ENCODE measurements around the gene JOSD1.

The JOSD1 gene

GRCh38 chr22:38694940-38695339 is 5.8 kb downstream of the JOSD1 start:
- H3K27ac ChIP-seq (ENCODE audit: insufficient read depth in 1 of 2, low read depth in 1 of 2, low read length in 2 of 2, poor library complexity in 1 of 2, severe bottlenecking in 2 of 2) = no peak overlapping the region
- peaks cover 0 to 25% (median 5%) of the 10 kb centered on the region in 4 experiments for H3K36me3 ChIP-seq (ENCODE audit: control insufficient read depth in 4 of 4, insufficient read depth in 4 of 4, low read length in 3 of 4)
- no peak for DNase-seq
- H3K4me3 ChIP-seq (ENCODE audit: control insufficient read depth in 1 of 7, extremely low read depth in 1 of 7, insufficient read depth in 4 of 7, low read depth in 2 of 7, low read length in 6 of 7) = no peak overlapping the region
- no peaks in the 10 kb centered on the region for H3K9me3 ChIP-seq (ENCODE audit: control extremely low read depth in 1 of 5, control insufficient read depth in 4 of 5, insufficient read depth in 2 of 5, low read depth in 1 of 5, low read length in 4 of 5)
- WGBS (ENCODE audit: insufficient coverage) = no CpG with 5 or more reads among the region's 3 CpGs
- ChIA-PET POLR2A (interaction anchor here (0.7 kb wide), 1 partner anchor 159 kb away, joined by 3 read pairs; no protein-coding TSS in a partner anchor), CTCF (interaction anchor here (0.9 kb wide), 1 partner anchor 11 kb away, joined by 3 read pairs; no protein-coding TSS in a partner anchor)
- H3K4me1 ChIP-seq (ENCODE audit: control extremely low read depth in 1 of 4, control insufficient read depth in 4 of 4, insufficient read depth in 4 of 4, low read length in 3 of 4) = peaks cover 10 to 41% (median 34%) of the 10 kb centered on the region in 4 experiments
- H3K27me3 ChIP-seq (replicated peaks in 2 of 5; ENCODE audit: control insufficient read depth in 4 of 5, insufficient read depth in 5 of 5, low read length in 4 of 5) = no peaks in the 10 kb centered on the region

DNA sequence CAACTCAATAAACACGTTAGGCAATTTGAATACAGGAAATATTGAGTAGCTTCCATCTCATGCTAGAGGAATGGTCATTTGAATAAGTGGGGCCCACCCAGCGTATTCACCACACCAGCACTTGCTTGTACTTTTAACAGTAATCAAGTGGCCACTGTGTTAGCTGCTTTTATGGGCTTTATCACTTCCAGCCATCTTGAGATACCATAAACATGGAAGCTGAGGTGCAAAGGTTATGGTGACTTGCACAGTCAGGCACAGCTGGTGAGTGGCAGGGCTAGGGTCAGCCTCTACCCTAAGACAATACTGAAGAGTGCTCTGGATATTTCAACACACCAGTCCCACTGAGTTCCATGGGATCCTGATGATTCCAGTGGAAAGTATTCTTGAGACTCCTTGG is 6.7 kb downstream of the JOSD1 start:
- CTCF ChIA-PET = interaction anchor here (1.6 kb wide), 1 partner anchor 12 kb away, joined by 5 read pairs; the partner anchor contains the start of gene TOMM22
- no peak for DNase-seq
- H3K36me3 ChIP-seq (ENCODE audit: control insufficient read depth in 4 of 4, insufficient read depth in 4 of 4, low read length in 3 of 4) = peaks cover 0 to 33% (median 8%) of the 10 kb centered on the region in 4 experiments
- H3K27ac ChIP-seq (ENCODE audit: insufficient read depth in 1 of 2, low read depth in 1 of 2, low read length in 2 of 2, poor library complexity in 1 of 2, severe bottlenecking in 2 of 2) = no peak overlapping the region
- no peaks in the 10 kb centered on the region for H3K27me3 ChIP-seq (replicated peaks in 2 of 5; ENCODE audit: control insufficient read depth in 4 of 5, insufficient read depth in 5 of 5, low read length in 4 of 5)
- WGBS (ENCODE audit: insufficient coverage) = 90% methylated on average over 2 of the region's 2 CpGs
- H3K9me3 ChIP-seq (ENCODE audit: control extremely low read depth in 1 of 5, control insufficient read depth in 4 of 5, insufficient read depth in 2 of 5, low read depth in 1 of 5, low read length in 4 of 5) = no peaks in the 10 kb centered on the region
- POLR2A ChIA-PET = interaction anchor here (1.1 kb wide), 1 partner anchor 12 kb away, joined by 3 read pairs; the partner anchor contains the start of gene TOMM22
- no peak overlapping the region for H3K4me3 ChIP-seq (ENCODE audit: control insufficient read depth in 1 of 7, extremely low read depth in 1 of 7, insufficient read depth in 4 of 7, low read depth in 2 of 7, low read length in 6 of 7)
- peaks cover under 1 to 32% (median 25%) of the 10 kb centered on the region in 4 experiments for H3K4me1 ChIP-seq (ENCODE audit: control extremely low read depth in 1 of 4, control insufficient read depth in 4 of 4, insufficient read depth in 4 of 4, low read length in 3 of 4)

DNA sequence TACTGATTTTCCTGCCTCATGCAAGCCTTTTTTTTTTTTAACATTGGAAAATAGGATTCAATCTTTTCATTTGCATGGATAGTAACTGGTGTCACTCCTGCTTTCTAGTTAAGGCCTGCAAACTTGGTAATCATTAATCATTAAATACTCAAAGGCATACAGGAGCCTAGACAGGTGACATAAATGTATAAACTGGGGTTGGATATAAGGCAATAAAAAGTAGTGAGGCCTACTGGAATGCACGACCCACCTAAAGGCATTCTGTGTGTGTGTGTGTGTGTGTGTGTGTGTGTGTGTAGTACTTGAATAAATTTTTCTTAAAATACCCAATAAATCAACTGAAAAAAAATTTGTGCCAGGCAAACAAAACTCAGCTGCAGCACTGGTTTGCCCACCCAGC is 11.1 kb downstream of the JOSD1 start:
- H3K36me3 ChIP-seq (ENCODE audit: control insufficient read depth in 4 of 4, insufficient read depth in 4 of 4, low read length in 3 of 4) = peaks cover 4 to 72% (median 40%) of the 10 kb centered on the region in 4 experiments
- no peak for DNase-seq
- H3K4me3 ChIP-seq (ENCODE audit: control insufficient read depth in 1 of 7, extremely low read depth in 1 of 7, insufficient read depth in 4 of 7, low read depth in 2 of 7, low read length in 6 of 7) = no peak overlapping the region
- no peak overlapping the region for H3K27ac ChIP-seq (ENCODE audit: insufficient read depth in 1 of 2, low read depth in 1 of 2, low read length in 2 of 2, poor library complexity in 1 of 2, severe bottlenecking in 2 of 2)
- H3K4me1 ChIP-seq (ENCODE audit: control extremely low read depth in 1 of 4, control insufficient read depth in 4 of 4, insufficient read depth in 4 of 4, low read length in 3 of 4) = no peaks in the 10 kb centered on the region
- WGBS (ENCODE audit: insufficient coverage) = no CpG with 5 or more reads among the region's 1 CpG
- H3K9me3 ChIP-seq (ENCODE audit: control extremely low read depth in 1 of 5, control insufficient read depth in 4 of 5, insufficient read depth in 2 of 5, low read depth in 1 of 5, low read length in 4 of 5) = no peaks in the 10 kb centered on the region
- POLR2A ChIA-PET = interaction anchor here (0.7 to 1.0 kb wide), 2 partner anchors 9 to 656 kb away, joined by 3 to 4 read pairs; no protein-coding TSS in a partner anchor
- no peaks in the 10 kb centered on the region for H3K27me3 ChIP-seq (replicated peaks in 2 of 5; ENCODE audit: control insufficient read depth in 4 of 5, insufficient read depth in 5 of 5, low read length in 4 of 5)
- CTCF ChIA-PET = interaction anchor here (1.0 kb wide), 1 partner anchor 10 kb away, joined by 5 read pairs; no protein-coding TSS in a partner anchor

DNA sequence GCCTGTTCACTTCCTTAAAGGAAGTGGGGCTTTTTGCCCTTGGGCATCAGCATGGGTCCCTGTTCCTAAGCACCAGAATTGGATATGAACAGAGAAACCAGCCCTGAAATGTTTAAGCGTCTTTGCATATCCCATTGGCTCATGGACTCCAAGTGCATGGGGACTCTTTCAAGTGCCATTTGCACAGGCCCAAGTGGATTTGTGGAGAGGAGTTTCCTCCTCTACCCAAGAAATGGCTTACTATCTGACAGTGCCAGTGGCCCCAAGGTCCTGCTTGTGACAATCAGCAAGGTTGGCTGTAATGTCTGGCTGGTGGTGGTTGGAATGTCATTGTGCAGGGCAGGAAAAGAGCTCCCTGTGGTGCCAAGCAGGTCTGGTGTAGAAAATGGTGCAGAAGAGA is 15.0 kb downstream of the JOSD1 start:
- peaks cover 5 to 65% (median 51%) of the 10 kb centered on the region in 4 experiments for H3K36me3 ChIP-seq (ENCODE audit: control insufficient read depth in 4 of 4, insufficient read depth in 4 of 4, low read length in 3 of 4)
- WGBS (ENCODE audit: insufficient coverage) = 100% methylated on average over 1 of the region's 1 CpG
- no peak for DNase-seq

DNA sequence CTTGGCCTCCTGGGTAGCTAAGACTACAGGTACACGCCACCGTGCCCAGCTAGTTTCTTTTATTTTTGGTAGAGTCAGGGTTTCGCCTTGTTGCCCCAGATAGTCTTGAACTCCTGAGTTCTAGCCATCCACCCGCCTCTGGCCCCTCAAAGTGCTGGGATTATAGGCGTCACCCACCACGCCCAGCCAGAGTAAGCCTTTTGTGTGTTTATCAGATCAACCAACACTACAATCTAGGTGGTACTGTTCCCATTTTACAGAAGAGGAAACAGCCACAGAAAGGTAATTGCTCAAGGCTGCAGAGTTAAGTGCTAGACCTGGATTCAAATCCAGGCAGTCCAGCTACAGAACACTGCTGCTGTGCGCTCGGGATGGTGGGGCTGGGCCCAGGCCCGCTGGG is 15.8 kb downstream of the JOSD1 start:
- peaks cover 5 to 62% (median 51%) of the 10 kb centered on the region in 4 experiments for H3K36me3 ChIP-seq (ENCODE audit: control insufficient read depth in 4 of 4, insufficient read depth in 4 of 4, low read length in 3 of 4)
- no peak for DNase-seq
- CTCF ChIA-PET = interaction anchor here (4.1 kb wide), 1 partner anchor 14 kb away, joined by 40 read pairs; no protein-coding TSS in a partner anchor
- H3K27ac ChIP-seq (ENCODE audit: insufficient read depth in 1 of 2, low read depth in 1 of 2, low read length in 2 of 2, poor library complexity in 1 of 2, severe bottlenecking in 2 of 2) = no peak overlapping the region
- peaks cover 6 to 13% (median 10%) of the 10 kb centered on the region in 4 experiments for H3K4me1 ChIP-seq (ENCODE audit: control extremely low read depth in 1 of 4, control insufficient read depth in 4 of 4, insufficient read depth in 4 of 4, low read length in 3 of 4)
- no peaks in the 10 kb centered on the region for H3K9me3 ChIP-seq (ENCODE audit: control extremely low read depth in 1 of 5, control insufficient read depth in 4 of 5, insufficient read depth in 2 of 5, low read depth in 1 of 5, low read length in 4 of 5)
- 98% methylated on average over 8 of the region's 9 CpGs for WGBS (ENCODE audit: insufficient coverage)
- H3K27me3 ChIP-seq (replicated peaks in 2 of 5; ENCODE audit: control insufficient read depth in 4 of 5, insufficient read depth in 5 of 5, low read length in 4 of 5) = no peaks in the 10 kb centered on the region
- no peak overlapping the region for H3K4me3 ChIP-seq (ENCODE audit: control insufficient read depth in 1 of 7, extremely low read depth in 1 of 7, insufficient read depth in 4 of 7, low read depth in 2 of 7, low read length in 6 of 7)
- POLR2A ChIA-PET = no interaction called here

More for the DNA sequence above, 15.0 kb downstream of the JOSD1 start:
- ChIA-PET CTCF (interaction anchor here (1.1 kb wide), 1 partner anchor 11 kb away, joined by 3 read pairs; no protein-coding TSS in a partner anchor), POLR2A (no interaction called here)
- H3K27ac ChIP-seq (ENCODE audit: insufficient read depth in 1 of 2, low read depth in 1 of 2, low read length in 2 of 2, poor library complexity in 1 of 2, severe bottlenecking in 2 of 2) = no peak overlapping the region
- H3K4me1 ChIP-seq (ENCODE audit: control extremely low read depth in 1 of 4, control insufficient read depth in 4 of 4, insufficient read depth in 4 of 4, low read length in 3 of 4) = peaks cover 6 to 13% (median 10%) of the 10 kb centered on the region in 4 experiments
- H3K27me3 ChIP-seq (replicated peaks in 2 of 5; ENCODE audit: control insufficient read depth in 4 of 5, insufficient read depth in 5 of 5, low read length in 4 of 5) = no peaks in the 10 kb centered on the region
- no peak overlapping the region for H3K4me3 ChIP-seq (ENCODE audit: control insufficient read depth in 1 of 7, extremely low read depth in 1 of 7, insufficient read depth in 4 of 7, low read depth in 2 of 7, low read length in 6 of 7)
- no peaks in the 10 kb centered on the region for H3K9me3 ChIP-seq (ENCODE audit: control extremely low read depth in 1 of 5, control insufficient read depth in 4 of 5, insufficient read depth in 2 of 5, low read depth in 1 of 5, low read length in 4 of 5)

DNA sequence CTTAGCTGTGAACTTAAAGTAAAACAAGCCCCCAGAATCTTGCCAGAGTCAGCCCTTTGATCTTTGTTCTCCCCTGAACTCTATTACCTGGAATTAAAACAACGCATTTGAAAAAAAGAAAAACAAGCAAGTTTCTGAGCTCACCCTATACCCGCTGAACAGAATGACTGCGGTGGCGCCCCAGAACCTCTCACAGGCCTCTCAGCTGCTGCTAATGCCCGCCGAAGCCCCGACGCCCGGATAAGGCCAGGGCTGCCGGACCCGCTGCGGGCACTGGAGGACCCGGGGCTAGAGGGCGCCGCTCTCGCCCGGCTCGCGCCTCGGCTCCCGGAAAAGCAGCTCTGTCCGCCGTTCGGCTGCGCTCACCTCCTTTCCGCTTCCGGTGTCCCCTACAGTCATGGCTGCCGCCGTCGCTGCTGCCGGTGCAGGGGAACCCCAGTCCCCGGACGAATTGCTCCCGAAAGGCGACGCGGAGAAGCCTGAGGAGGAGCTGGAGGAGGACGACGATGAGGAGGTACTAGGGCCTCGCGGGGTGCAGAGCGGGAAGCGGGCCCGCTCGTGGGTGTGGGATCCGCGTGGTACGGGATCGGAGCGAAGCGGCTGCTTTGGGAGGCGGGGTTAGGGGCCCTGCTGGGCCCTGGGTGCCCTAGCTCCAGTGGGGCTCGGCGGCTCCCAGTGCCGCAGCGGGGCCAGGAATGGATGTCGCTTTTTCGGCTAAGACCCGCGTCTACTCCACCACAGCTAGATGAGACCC is 19.0 kb downstream of the JOSD1 start, which contains the start of gene TOMM22:
TSS of gene TOMM22 (plus strand) at position 376 of the 754 bp plus-strand sequence. CDS start at position 398, 22 bp downstream.
- CTCF ChIA-PET = interaction anchor here (0.6 to 4.1 kb wide), 7 partner anchors 10 to 268 kb away, joined by 3 to 40 read pairs (median 5); partner anchors contain the start of genes CBY1 and FAM227A
- Histone ChIP-seq H3K36me3 (ENCODE audit: control insufficient read depth in 4 of 4, insufficient read depth in 4 of 4, low read length in 3 of 4) (peaks cover 3 to 36% (median 32%) of the 10 kb centered on the region in 4 experiments), H3K27ac (ENCODE audit: insufficient read depth in 1 of 2, low read depth in 1 of 2, low read length in 2 of 2, poor library complexity in 1 of 2, severe bottlenecking in 2 of 2) (peak within 1 kb of the TSS; percentile 68 to 86), H3K4me1 (ENCODE audit: control extremely low read depth in 1 of 4, control insufficient read depth in 4 of 4, insufficient read depth in 4 of 4, low read length in 3 of 4) (peaks cover 6 to 13% (median 10%) of the 10 kb centered on the region in 4 experiments), H3K9me3 (ENCODE audit: control extremely low read depth in 1 of 5, control insufficient read depth in 4 of 5, insufficient read depth in 2 of 5, low read depth in 1 of 5, low read length in 4 of 5) (no peaks in the 10 kb centered on the region), H3K4me3 (ENCODE audit: control insufficient read depth in 1 of 7, extremely low read depth in 1 of 7, insufficient read depth in 4 of 7, low read depth in 2 of 7, low read length in 6 of 7) (peak within 1 kb of the TSS; percentile 84 to 99 (median 98)), H3K27me3 (replicated peaks in 2 of 5; ENCODE audit: control insufficient read depth in 4 of 5, insufficient read depth in 5 of 5, low read length in 4 of 5) (no peaks in the 10 kb centered on the region)
- POLR2A ChIA-PET = interaction anchor here (0.7 to 1.7 kb wide), 4 partner anchors 12 to 43 kb away, joined by 3 to 7 read pairs (median 4); partner anchors contain the start of gene GTPBP1
- WGBS (ENCODE audit: insufficient coverage) = 0% methylated on average over 53 of the region's 60 CpGs
- peak; percentile 79 to 87 (median 84) for DNase-seq
